GM12872 (cell line): ENCODE data around the gene KIF16B.

ENCODE experiments used
- TF ChIP-seq, protein P1 (sequence below): IDR thresholded peaks from 3 replicates; pipeline ENCODE4 v1.5.1; 2011; ENCODE audit warnings: low read depth, mild to moderate bottlenecking, low read length, moderate library complexity; ENCODE audit not compliant: insufficient read depth

The KIF16B gene

GRCh38 chr20:16530201-16530681 lies 43.0 kb downstream of the KIF16B start:
- TF ChIP-seq, protein P1, sequence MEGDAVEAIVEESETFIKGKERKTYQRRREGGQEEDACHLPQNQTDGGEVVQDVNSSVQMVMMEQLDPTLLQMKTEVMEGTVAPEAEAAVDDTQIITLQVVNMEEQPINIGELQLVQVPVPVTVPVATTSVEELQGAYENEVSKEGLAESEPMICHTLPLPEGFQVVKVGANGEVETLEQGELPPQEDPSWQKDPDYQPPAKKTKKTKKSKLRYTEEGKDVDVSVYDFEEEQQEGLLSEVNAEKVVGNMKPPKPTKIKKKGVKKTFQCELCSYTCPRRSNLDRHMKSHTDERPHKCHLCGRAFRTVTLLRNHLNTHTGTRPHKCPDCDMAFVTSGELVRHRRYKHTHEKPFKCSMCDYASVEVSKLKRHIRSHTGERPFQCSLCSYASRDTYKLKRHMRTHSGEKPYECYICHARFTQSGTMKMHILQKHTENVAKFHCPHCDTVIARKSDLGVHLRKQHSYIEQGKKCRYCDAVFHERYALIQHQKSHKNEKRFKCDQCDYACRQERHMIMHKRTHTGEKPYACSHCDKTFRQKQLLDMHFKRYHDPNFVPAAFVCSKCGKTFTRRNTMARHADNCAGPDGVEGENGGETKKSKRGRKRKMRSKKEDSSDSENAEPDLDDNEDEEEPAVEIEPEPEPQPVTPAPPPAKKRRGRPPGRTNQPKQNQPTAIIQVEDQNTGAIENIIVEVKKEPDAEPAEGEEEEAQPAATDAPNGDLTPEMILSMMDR: no peak

DNA sequence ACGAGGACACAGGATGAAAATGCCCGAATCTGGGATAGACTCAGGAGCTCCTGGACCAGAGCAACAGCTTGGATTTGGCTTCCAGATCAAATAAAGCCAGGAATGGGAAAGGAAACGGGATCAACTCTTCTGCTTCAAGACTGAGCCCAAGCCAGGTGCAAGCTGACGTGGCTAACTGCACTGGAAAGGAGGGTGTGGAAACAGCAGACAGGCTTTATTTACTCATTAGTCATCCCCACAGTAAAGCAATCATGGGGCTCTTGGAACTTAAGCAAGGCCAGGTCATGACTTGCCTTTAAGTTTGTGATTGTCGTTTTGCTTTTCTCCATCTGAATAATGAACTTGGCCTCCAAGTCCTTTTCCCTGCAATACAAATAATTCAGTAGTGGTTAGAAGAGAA lies 45.2 kb downstream of the KIF16B start:
- TF ChIP-seq, protein P1: no peak

DNA sequence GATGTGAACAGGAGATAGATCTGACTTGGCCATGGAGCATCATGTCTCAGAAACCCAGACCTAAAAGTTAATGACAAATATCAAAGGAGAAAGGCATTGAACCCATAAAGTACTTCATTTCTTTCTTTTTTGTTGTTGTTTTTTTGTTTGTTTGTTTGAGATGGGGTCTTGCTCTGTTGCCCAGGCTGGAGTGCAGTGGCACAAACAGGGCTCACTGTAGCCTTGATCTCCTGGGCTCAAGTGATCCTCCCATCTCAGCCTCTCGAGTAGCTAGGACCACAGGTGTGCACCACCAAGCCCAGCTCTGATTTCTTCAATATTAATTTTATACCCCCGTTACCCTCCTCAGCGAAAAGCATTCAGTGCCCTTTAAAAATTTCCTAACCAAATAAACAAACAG lies 45.8 kb downstream of the KIF16B start:
- TF ChIP-seq, protein P1: no peak

- TF ChIP-seq, protein P1: no peak
Observed at GRCh38 chr20:16526433-16527380, 46.5 kb downstream of the KIF16B start.

DNA sequence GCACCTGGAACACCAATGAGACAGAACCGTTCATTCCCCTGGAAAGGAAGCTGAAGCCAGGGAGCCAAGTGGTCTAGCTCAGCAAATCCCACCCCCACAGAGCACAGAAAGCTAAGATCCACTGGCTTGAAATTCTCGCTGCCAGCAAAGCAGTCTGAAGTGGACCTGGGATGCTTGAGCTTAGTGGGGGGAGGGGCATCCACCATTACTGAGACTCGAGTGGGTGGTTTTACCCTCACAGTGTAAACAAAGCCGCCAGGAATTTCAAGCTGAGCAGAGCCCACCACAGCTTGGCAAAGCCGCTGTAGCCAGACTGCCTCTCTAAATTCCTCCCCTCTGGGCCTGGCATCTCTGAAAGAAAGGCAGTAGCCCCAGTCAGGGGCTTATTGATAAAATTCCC lies 53.1 kb downstream of the KIF16B start:
- TF ChIP-seq, protein P1: no peak

DNA sequence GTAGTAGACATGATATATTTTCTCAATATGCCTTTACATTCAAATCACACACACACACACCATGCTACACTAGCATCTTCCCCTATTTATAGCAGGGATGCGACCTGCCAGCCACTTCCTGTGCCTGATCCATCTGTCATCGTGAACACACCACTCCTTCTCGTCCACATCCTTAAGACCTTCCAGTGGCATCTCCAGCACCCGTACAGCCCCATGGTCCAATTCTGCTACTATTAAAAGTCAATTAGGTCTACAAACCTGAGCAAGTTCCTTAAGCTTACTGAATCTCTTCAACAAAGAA lies 54.5 kb downstream of the KIF16B start:
- TF ChIP-seq, protein P1: no peak

GRCh38 chr20:16517946-16518783 lies 55.1 kb downstream of the KIF16B start:
- TF ChIP-seq, protein P1: peak; percentile 49
